Measurements from ENCODE around the gene ABCA10.
A peak's percentile ranks its signal among the peaks of the same experiment; 100 is the strongest.

Gene ABCA10

DNA sequence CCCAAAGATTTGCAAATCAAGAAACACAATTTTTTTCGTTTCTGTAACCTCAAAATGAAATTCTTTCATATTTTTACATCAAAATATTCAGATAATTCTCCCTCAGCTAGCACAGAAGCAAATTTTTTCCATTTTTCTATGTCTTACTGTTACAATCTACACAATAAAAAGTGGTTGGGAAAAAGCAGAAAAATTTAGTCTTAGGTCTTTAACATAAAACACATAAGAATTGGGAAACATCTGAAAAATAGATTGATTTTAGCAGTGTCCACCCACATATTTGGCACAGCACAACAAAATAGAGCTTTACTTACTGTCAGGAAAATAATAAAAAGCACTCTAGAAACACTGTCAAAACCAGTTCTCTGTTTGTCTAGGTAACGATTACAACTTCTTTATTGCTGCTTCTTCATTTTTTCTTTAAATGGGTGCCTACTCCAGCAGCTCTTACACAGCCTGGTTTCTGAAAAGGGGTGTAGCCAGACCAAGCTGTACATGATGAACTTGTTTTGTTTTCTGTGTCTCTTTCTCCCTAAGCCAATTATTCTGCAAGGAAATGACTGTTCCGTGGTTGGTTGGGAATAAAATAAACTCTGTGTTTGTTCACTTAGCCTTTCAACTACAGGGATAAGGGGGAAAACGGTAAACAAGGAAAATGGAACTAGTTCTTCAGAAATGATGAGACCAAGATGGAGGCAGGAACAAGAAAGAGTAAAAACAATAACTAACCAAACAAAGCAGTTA lies 87.0 kb downstream of the ABCA10 start, which contains the start of gene ABCA6:
Gene ABCA6 (minus strand): TSS at position 465 of the 744 bp plus-strand sequence. CDS start 1,192 bp downstream, outside the sequence.
- TF ChIP-seq, protein P1, sequence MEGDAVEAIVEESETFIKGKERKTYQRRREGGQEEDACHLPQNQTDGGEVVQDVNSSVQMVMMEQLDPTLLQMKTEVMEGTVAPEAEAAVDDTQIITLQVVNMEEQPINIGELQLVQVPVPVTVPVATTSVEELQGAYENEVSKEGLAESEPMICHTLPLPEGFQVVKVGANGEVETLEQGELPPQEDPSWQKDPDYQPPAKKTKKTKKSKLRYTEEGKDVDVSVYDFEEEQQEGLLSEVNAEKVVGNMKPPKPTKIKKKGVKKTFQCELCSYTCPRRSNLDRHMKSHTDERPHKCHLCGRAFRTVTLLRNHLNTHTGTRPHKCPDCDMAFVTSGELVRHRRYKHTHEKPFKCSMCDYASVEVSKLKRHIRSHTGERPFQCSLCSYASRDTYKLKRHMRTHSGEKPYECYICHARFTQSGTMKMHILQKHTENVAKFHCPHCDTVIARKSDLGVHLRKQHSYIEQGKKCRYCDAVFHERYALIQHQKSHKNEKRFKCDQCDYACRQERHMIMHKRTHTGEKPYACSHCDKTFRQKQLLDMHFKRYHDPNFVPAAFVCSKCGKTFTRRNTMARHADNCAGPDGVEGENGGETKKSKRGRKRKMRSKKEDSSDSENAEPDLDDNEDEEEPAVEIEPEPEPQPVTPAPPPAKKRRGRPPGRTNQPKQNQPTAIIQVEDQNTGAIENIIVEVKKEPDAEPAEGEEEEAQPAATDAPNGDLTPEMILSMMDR (IDR thresholded peaks at IDR 0.05; ENCODE audit: insufficient read depth, low read depth, low read length, missing control alignments) = no peak
- no peak for DNase-seq (ENCODE audit: low read depth)
- H3K4me3 ChIP-seq (ENCODE audit: low read depth, low read length) = no peak within 1 kb of the TSS

DNA sequence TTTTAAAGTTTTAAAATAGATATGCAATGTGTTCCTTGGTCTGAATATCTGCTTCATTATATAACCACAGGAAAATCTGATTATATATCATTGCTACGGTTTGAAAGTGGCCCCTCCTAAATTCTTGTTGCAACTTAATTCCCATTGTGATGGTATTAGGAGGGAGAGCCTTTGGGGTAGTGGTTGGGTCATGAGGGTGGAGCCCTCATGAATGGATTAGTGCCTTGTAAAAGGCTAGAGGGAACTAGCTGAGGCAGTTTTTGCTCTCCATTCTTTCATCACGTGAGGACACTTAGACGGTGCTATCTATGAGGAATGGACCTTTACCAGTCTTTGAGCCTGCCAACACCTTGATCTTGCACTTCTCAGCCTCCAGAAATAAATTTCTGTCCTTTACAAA lies 94.5 kb downstream of the ABCA10 start:
- TF ChIP-seq, protein P1 (IDR thresholded peaks at IDR 0.05; ENCODE audit: insufficient read depth, low read depth, low read length, missing control alignments) = no peak
- DNase-seq (ENCODE audit: low read depth) = no peak
- no peak overlapping the region for H3K4me3 ChIP-seq (ENCODE audit: low read depth, low read length)

DNA sequence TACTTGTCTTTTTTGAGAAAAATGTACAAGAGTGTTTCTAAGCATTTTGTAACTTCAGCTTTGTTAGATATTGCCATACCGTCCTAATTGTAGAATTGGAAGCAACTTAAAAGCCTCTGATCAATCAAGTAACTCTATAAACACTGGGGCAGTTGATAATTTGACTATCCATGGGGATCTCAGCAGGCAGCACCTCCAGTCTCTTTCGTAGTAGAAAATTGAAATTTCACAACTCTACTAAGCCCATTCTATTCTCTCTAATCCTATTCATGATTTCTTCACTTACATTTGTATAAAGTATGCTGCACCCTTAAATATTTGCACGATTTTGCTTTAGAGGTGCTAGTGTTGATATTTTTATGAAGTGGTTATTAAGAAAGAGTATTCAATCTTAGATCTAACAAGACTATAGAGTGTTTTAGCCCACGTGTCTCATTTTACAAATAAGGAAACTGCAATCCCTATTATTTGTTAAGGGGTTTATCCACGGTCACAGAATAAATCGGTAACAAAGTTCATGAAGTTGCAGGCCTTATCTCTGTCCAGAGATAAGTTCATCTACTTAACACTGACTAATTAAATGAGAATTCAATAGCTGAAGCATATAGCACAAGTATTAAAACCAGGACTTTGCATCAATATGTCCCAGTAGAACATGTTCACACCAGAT lies 97.9 kb downstream of the ABCA10 start:
- H3K4me3 ChIP-seq (ENCODE audit: low read depth, low read length) = no peak overlapping the region
- TF ChIP-seq, protein P1 (IDR thresholded peaks at IDR 0.05; ENCODE audit: insufficient read depth, low read depth, low read length, missing control alignments) = no peak
- no peak for DNase-seq (ENCODE audit: low read depth)

DNA sequence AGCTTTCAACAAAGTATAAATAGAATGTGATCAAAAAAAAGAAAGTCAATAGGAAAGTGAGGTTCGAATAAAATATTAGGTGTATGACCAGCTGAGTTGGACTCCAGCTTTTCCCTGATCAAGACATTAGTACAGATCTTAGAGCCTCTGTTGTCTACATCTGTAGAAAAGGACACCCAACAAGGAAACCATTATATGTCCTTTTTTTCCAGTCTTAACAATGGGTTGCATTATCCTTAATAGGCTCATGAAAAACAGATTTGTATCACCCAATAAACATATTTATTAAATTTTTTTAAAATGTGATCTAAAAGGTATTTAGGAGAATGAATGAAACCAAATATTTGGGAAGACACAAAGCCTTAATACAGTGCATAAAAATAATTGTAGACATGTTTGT lies 105.0 kb downstream of the ABCA10 start:
- no peak overlapping the region for H3K4me3 ChIP-seq (ENCODE audit: low read depth, low read length)
- TF ChIP-seq, protein P1 (IDR thresholded peaks at IDR 0.05; ENCODE audit: insufficient read depth, low read depth, low read length, missing control alignments) = no peak
- no peak for DNase-seq (ENCODE audit: low read depth)

DNA sequence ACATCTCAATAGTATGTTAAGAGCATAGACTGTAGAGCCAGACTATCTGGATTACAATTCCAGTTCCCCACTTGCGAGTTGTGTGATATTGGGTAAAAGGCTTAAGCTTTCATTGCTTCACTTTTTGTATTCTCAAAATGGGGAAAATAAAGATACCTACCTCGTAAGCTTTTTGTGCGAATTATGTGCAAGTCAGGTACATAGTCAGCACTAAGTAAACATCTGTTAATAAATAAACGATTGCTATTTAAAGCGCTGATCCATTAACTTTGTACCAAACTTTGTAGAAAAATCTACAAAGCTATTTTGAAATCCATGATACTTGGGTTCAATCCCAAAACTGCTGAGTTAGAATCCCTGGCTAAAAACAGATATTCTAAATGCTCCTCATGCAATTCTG lies 106.6 kb downstream of the ABCA10 start:
- TF ChIP-seq, protein P1 (IDR thresholded peaks at IDR 0.05; ENCODE audit: insufficient read depth, low read depth, low read length, missing control alignments) = no peak
- no peak overlapping the region for H3K4me3 ChIP-seq (ENCODE audit: low read depth, low read length)
- DNase-seq (ENCODE audit: low read depth) = no peak

DNA sequence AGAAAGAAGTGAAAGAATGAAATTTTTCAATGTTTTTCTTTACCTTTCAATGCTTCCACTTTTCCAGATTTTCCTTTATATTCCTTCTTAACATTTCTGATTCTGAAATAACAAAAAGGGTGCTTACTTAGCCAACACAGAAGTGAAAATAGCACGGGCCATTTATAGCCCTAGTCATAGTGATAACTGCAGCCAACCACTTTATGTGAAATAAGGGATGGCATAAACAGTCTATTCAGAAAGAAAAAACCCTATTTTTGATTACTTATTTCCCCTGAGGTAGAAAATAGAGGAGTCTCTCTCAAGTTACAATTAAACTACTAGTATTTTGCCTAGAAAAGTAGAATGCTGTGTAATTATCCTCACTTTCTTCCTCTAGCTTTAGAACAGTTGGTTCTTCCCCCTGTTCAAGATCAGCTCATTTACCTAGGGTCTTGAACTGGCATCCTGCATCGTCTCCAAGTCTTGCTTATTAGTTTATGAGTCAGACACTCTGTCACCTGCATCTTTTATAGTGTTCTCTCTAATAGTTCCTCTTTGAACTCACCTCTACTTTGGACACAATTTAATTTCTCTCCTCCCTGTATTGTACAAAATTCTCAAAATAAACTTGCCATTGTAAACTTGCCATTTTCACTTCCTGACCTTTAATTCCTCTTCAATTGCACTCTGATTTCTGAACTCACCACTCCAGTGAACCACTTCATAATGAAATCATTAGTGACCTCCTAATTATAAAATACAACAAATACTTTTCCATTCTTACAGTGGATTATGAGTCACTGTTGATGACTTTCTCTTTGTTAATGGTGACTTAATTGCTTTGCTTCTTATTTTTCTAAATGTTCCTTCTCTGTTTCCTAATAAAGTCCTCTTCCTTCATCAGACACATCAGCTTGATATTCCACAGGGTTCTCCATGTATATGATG lies 110.5 kb downstream of the ABCA10 start:
- H3K4me3 ChIP-seq (ENCODE audit: low read depth, low read length) = peak overlapping the region; percentile 55
- DNase-seq (ENCODE audit: low read depth) = peak; percentile 64
- TF ChIP-seq, protein P1 (IDR thresholded peaks at IDR 0.05; ENCODE audit: insufficient read depth, low read depth, low read length, missing control alignments) = no peak

Measured in GM12865 (cell line).